TTC549 (cell line): Measurements from ENCODE around the gene TMCC1.
"Not testable (repeated sequence)": the region's sequence is repeated elsewhere in the genome, so short reads cannot be mapped to it uniquely, and the experiment has no call there.

ENCODE experiments used
- FAIRE-seq: peaks from 2 replicates; lab custom pipeline; 2012; peaks lifted over from hg19 to GRCh38; lab: Jason Lieb, UNC

TMCC1 gene

DNA sequence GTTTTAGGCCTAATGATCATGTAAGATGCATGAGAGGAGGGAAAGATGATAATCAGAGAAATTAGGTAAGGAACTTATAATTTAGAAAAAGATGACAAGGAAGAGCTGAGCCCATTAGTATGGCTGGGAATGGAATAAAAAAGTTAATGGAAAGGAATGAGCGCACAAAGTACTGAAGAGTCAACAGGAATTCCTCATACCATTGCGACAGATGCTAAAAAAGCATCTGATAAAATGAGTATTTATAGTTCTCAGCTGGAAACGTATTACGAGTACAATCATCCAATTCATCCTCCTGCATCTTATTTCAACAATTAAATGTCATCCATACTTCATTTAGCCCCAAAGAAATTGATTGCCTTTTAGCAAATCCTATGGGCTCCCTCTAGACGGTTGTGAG lies 58.9 kb downstream of the TMCC1 start:
- FAIRE-seq, result no peak

DNA sequence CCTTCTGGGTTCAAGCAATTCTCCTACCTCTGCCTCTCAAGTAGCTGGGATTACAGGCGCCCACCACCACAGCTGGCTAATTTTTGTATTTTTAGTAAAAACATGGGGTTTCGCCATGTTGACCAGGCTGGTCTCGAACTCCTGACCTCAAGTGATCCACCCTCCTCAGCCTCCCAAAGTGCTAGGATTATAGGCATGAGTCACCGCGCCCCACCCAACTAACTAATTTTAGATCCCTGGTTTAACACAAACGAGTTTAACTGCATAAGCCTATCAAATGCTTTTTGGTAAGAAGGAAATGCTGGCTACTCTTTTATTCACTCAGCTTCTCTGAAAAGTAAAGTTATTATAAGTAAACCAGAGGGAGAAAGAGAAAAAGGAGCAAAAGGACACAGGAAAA lies 61.6 kb downstream of the TMCC1 start:
- not testable (repeated sequence) for FAIRE-seq

- no peak for FAIRE-seq
Observed at GRCh38 chr3:129831503-129831902, 62.0 kb downstream of the TMCC1 start.

GRCh38 chr3:129829640-129830039 lies 63.9 kb downstream of the TMCC1 start:
- peak; percentile 96 for FAIRE-seq

GRCh38 chr3:129827765-129828164 lies 65.7 kb downstream of the TMCC1 start:
- FAIRE-seq, result no peak

DNA sequence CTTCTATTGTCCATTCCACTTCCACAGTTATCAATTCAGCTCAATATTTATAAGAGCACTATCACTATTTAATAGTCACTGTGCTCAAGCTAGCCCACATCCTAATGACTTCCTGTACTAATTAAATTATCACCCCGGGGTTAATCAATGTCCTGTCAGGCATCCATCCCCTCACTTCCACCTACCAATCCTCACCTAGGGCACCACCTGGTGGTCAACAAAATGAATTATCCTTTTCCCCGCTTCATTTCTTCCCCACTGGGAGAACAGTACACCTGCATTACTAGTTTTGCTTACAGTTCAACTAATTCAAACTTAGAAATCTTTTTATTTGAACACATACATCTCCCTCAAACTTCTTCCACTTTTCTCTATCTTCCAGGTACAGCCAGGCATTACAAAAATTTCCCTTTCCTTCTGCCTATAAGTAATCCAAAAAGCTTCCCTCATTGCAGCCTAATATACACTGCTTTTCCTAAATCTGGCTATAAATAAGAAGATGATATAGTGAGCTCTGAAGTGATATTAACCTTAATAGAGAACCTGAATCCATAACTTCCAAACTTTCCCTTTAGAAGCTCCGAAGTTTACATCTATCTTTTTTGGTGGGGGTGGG lies 68.5 kb downstream of the TMCC1 start:
- peak; percentile 28 for FAIRE-seq

DNA sequence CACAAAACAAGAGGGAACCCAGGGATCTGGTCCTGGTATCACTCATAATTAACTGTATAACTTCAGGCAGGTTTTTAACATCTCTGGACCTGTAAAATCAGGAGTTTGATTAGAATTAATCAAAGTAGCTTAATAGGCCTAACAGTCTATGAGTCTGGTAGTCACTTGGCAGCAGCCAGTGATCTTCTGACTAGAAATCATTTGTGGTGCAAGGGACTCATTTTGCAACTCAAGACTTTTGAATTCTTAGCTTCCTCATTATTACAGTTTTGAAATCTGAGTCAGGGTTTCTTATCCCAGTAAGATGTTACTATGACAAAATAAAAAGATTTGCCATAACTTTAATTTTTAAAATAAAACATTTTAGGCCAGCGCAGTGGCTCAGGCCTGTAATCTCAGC lies 70.8 kb downstream of the TMCC1 start:
- FAIRE-seq, result no peak

DNA sequence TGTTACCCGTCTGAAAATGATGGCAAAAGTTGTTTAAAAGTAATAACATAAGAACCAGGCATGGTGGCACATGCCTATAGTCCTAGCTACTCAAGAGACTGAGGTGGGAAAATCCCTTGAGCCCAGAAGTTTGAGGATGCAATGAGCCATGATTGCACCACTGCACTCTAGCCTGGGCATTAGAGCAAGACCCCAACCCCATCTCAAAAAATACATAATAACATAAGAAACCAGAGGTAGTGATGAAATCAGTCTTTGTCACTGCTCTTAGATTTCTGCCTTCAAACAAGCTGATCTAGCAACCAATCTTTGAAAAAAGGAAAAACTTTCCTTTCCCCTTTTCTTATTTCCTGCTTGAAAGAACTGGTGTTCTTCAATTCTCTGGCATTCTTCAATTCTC lies 71.3 kb downstream of the TMCC1 start:
- FAIRE-seq, result no peak

GRCh38 chr3:129820587-129820986 lies 72.9 kb downstream of the TMCC1 start:
- no peak for FAIRE-seq

- no peak for FAIRE-seq
Observed at GRCh38 chr3:129812589-129812988, 80.9 kb downstream of the TMCC1 start.

GRCh38 chr3:129809297-129809696 lies 84.2 kb downstream of the TMCC1 start:
- FAIRE-seq, result no peak

DNA sequence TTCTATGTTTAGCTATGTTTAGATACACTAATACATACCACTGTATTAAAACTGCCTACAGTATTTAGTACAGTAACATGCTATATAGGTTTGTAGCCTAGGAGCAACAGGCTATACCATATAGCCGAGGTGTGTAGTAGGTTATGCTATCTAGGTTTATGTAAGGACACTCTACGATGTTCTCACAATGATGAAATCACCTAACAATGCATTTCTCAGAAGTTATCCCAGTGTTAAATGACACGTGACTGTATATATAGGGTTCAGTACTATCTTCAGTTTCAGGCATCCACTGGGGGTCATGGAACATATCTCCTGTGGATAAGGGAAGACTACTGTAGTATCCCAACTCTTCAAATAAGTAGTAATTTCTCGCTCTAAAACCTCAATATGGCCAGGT lies 97.4 kb downstream of the TMCC1 start:
- FAIRE-seq, result no peak

- FAIRE-seq, result no peak
Observed at GRCh38 chr3:129795186-129796010, 98.1 kb downstream of the TMCC1 start.

DNA sequence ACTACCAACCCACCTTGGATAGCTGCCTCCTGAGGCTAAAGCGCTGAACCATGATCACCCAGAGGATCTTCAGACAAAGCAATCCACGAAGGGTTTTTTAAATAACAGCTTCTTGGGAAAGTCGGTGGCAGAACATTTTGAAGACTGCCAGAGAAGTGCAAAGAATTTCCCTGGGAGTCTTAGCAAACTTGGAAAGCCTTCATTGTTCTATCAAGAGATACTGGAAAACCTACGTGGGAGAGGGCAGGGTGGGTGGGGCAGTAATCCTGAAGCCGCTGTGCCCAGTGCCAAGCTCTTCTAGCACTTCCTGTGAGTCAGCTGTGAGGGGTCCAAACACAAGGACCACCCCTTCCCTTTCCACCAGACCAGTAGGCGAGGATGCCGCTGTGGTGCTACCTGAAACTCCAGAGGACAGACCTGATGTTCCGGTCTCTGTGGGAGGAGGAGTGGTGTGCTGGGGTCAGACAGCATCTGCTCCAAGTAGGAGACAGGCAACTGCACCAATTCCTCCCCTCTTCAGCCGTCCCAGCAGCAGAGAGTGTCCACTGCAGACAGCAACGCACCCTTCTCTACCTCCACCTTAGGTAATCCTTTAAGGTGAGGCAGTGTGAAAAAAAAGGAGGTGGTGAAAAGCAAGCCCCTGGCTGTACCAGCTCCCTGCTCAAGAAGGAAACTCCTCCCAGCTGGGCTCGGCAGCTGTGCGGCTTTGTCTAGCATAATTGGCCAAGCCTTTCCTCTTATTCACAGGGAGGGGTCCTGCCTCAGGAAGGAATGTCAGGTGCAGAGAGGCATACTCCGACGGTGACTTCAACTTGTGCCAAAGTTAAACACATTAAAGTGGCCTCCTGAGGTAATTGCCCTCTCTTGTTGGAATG lies 99.0 kb downstream of the TMCC1 start:
- FAIRE-seq, result no peak

DNA sequence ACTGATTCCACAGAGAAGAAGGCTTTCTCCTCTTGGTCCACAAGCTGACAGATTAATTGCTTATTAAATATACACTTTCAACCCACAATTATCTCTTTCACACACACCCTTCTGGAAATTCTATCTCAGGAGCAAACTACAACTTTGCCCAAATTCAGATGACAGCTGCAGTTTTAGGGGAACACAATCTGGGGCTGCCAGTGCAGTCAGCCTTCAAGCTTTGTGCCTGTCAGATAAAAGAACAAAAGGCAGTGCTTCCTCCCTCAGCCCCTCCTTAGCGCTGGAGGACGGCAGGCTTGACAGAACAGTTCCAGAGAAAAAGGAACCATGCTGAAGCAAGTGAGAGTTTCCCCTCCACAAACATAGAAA lies 99.6 kb downstream of the TMCC1 start:
- FAIRE-seq, result no peak

- no peak for FAIRE-seq
Observed at GRCh38 chr3:129793319-129793718, 100.2 kb downstream of the TMCC1 start.

GRCh38 chr3:129783470-129783869 lies 110.0 kb downstream of the TMCC1 start:
- no peak for FAIRE-seq

- FAIRE-seq, result no peak
Observed at GRCh38 chr3:129778871-129779270, 114.6 kb downstream of the TMCC1 start.

- no peak for FAIRE-seq
Observed at GRCh38 chr3:129777806-129778205, 115.7 kb downstream of the TMCC1 start.

DNA sequence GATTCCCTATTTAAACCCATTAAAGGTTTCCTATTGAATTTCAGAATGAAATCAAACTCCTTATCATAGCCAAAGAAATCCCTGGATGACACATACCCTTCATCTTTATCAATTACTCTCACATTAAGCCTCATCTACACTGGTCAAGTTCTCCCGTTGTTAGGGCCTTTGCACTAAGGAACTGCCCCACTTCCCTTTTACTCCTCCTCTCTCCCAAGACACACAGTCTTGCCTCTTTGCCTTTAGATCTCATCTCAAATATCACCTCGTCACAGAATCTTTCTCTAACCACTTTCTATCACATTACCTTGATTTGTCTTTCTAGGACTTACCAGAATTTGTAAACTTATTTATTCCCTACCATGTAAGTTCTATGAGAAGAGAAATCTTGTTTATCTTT lies 117.6 kb downstream of the TMCC1 start:
- FAIRE-seq, result no peak

DNA sequence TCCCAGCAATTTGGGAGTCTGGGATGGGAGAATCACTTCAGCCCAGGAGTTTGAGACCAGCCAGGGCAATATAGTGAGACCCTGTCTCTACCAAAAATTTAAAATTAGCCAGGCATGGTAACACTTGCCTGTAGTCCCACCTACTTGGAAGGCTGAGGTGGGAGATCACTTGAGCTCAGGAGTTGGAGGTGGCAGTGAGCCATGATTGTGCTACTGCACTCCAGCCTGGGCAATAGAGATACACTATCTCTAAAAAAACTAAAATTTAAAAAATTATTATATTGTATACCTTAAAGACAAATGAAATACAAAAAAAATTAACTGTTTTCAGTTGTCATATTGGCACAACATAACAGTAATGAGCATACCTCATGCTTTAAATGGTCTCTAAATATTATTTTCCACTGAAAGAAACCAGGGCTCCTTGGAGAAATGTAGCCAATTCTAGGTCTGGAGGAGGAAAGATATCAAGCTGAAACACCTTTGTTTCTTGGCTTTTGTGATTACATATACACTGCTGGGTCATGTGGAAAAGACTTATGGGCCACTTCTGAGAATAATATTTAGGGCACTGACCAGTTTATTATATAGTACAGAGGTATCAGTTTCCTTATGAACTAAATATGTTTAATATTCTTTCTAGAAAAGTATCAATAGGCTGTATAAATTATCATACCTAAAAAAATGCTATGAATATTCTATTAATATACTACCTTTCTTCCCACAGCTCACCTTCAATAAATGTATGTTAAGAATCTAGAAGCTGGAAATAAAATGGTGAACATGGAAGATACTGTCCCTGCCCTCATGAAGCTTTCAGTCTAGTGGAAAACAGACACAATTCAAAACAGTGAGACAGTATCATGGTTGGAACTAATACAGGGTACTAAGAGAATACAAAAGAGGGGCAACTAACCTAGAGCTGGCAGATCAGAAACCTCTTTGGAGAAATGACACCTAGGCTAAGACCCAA lies 119.5 kb downstream of the TMCC1 start:
- FAIRE-seq, result no peak

GRCh38 chr3:129770604-129771003 lies 122.9 kb downstream of the TMCC1 start:
- no peak for FAIRE-seq
